ENCODE data around the gene AKIRIN2. TPM values are rescaled to one million over a fixed set of nuclear protein-coding genes. Genes with fewer than 3 reads are reported as not detected.

AKIRIN2 gene
- total and polyA plus RNA-seq, 9 of the 15 experiments (the other 6 are each of a cell fraction or from before 2014, with no cell fraction given) = 5.8 to 63.9 (median 28.1) TPM

DNA sequence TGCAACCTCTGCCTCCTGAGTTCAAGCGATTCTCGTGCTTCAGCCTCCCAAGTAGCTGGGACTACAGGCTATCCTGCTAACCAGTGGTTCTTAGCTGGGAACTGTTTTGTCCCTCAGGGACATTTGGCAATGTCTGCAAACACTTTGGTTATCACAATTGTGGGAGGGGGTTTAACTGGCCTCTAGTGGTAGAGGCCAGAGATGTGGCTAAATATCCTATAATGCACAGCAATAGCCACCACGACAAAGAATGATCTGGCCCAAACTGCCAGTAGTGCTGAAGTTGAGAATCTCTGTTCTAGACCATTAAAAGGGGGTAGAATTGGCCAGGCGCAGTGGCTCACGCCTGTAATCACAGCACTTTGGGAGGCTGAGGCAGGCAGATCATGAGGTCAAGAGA, 28.8 kb downstream of the AKIRIN2 start (continued):
- TF ChIP-seq NR2C2 (CRISPR knock-in tag; IDR thresholded peaks at IDR 0.05) = no peak
- TF ChIP-seq NR2C2 (tag; IDR thresholded peaks at IDR 0.05) = no peak
- no peak for TF ChIP-seq NBN (IDR thresholded peaks at IDR 0.05; ENCODE audit: low read depth)

DNA sequence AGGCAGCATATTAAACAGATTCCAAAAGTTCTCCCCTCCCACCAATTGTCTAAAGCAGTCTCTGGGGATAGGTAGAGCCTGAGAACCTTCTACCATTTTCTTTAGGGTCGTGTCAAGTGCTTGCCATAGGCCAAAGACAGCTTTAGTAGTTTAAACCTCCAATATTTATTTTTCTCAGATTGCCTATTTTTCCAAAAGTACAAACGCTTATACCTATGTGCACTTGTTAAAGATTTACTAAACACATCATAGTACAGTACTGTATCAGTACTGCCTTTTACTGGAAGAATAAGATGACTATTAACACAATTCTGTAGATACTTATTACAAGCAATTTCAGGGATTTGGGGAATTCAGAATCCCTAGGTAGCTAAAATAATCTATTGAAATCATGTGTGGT, 29.4 kb downstream of the AKIRIN2 start:
- ATAC-seq = peak; percentile 14
- intact Hi-C loops (cut with micrococcal nuclease) = no loop called here
- no peak overlapping the region for H3K4me2 ChIP-seq (ENCODE audit: insufficient read depth, low read length)
- no peak overlapping the region for H3K27ac ChIP-seq (ENCODE audit: extremely low read depth, low read depth, low read length)
- CTCF ChIA-PET (ENCODE audit: low intra/inter-chr PET ratio) = no interaction called here
- no peak overlapping the region for H3K9ac ChIP-seq (ENCODE audit: insufficient read depth in 1 of 2, low read depth in 2 of 2, low read length in 2 of 2)
- BruUV-seq (replicated peaks) = no TSS peak
- H4K20me1 ChIP-seq (replicated peaks; ENCODE audit: control insufficient read depth, insufficient read depth, low read length) = 0 out of 2 replicates have a peak, but pooled peaks cover 3% of the 10 kb centered on the region
- no peaks in the 10 kb centered on the region for H3K9me1 ChIP-seq (ENCODE audit: control insufficient read depth, insufficient read depth, low read length)
- H3K4me3 ChIP-seq = no peak overlapping the region
- H2AFZ ChIP-seq (ENCODE audit: low read depth, low read length) = no peak overlapping the region
- peak; percentile 33; the same call in 1 of the 2 replicates for TF ChIP-seq POLR2G (IDR thresholded peaks at IDR 0.05; ENCODE audit: low read depth, low read length)
- no peak for TF ChIP-seq CREM (IDR thresholded peaks at IDR 0.05; ENCODE audit: low read depth)
- TF ChIP-seq, protein P1, sequence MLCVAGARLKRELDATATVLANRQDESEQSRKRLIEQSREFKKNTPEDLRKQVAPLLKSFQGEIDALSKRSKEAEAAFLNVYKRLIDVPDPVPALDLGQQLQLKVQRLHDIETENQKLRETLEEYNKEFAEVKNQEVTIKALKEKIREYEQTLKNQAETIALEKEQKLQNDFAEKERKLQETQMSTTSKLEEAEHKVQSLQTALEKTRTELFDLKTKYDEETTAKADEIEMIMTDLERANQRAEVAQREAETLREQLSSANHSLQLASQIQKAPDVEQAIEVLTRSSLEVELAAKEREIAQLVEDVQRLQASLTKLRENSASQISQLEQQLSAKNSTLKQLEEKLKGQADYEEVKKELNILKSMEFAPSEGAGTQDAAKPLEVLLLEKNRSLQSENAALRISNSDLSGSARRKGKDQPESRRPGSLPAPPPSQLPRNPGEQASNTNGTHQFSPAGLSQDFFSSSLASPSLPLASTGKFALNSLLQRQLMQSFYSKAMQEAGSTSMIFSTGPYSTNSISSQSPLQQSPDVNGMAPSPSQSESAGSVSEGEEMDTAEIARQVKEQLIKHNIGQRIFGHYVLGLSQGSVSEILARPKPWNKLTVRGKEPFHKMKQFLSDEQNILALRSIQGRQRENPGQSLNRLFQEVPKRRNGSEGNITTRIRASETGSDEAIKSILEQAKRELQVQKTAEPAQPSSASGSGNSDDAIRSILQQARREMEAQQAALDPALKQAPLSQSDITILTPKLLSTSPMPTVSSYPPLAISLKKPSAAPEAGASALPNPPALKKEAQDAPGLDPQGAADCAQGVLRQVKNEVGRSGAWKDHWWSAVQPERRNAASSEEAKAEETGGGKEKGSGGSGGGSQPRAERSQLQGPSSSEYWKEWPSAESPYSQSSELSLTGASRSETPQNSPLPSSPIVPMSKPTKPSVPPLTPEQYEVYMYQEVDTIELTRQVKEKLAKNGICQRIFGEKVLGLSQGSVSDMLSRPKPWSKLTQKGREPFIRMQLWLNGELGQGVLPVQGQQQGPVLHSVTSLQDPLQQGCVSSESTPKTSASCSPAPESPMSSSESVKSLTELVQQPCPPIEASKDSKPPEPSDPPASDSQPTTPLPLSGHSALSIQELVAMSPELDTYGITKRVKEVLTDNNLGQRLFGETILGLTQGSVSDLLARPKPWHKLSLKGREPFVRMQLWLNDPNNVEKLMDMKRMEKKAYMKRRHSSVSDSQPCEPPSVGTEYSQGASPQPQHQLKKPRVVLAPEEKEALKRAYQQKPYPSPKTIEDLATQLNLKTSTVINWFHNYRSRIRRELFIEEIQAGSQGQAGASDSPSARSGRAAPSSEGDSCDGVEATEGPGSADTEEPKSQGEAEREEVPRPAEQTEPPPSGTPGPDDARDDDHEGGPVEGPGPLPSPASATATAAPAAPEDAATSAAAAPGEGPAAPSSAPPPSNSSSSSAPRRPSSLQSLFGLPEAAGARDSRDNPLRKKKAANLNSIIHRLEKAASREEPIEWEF (CRISPR knock-in tag; IDR thresholded peaks at IDR 0.05) = no peak
- DNase-seq (ENCODE audit: extremely low read depth in 1 of 4, low spot score in 3 of 4) = no peak
- H3K9me3 ChIP-seq (replicated peaks; ENCODE audit: control insufficient read depth, insufficient read depth, low read depth, low read length) = no peaks in the 10 kb centered on the region
- no peaks in the 10 kb centered on the region for H3K27me3 ChIP-seq (ENCODE audit: control insufficient read depth in 2 of 2, insufficient read depth in 2 of 2, low read length in 2 of 2)
- in situ Hi-C loops (cut with MboI) = no loop called here
- FAIRE-seq = no peak
- H3K4me1 ChIP-seq (replicated peaks in 1 of 2; ENCODE audit: control insufficient read depth in 2 of 2, insufficient read depth in 2 of 2, low read length in 2 of 2) = 0 out of 5 replicates have a peak, but pooled peaks cover 0 to 2% of the 10 kb centered on the region in 2 experiments
- 68% methylated on average over 2 of the region's 2 CpGs for WGBS (ENCODE audit: insufficient coverage, low coverage, missing lambda C conversion rate)
- no peaks in the 10 kb centered on the region for H3K79me2 ChIP-seq (ENCODE audit: control insufficient read depth, insufficient read depth, low read length)
- H3K36me3 ChIP-seq (ENCODE audit: control insufficient read depth, insufficient read depth, low read length) = peaks cover 65% of the 10 kb centered on the region
- POLR2A ChIA-PET = interaction anchor here (0.9 to 2.0 kb wide), 3 partner anchors 11 to 26 kb away, joined by 4 to 10 read pairs (median 6); no protein-coding TSS in a partner anchor
